Ramos (cell line): ENCODE measurements around the gene PRCP.
"Not testable (repeated sequence)": the region's sequence is repeated elsewhere in the genome, so short reads cannot be mapped to it uniquely, and the experiment has no call there.

ENCODE experiments used
- in situ Hi-C: fragments of 300-500 bp; cut with MboI; formaldehyde crosslinking; loops from one replicate; pipeline ENCODE4 v1.14.3; 2022; ENCODE audit warnings: low sequenced_read_pairs; ENCODE audit not compliant: unreplicated experiment

Gene PRCP

GRCh38 chr11:82900277-82901164 lies at the start of gene PRCP:
PRCP (minus strand) TSS chr11:82900430; CDS start chr11:82900402, 28 bp downstream.
- in situ Hi-C loops = loop anchor here (10.0 kb wide), 2 partner anchors 354 to 384 kb away; partner anchors contain the start of gene CCDC90B

GRCh38 chr11:82949352-82949751 lies 49.1 kb upstream of the PRCP start:
- in situ Hi-C loops = no loop called here

GRCh38 chr11:82945682-82946081 lies 45.5 kb upstream of the PRCP start:
- in situ Hi-C loops = no loop called here

- in situ Hi-C loops = not testable (repeated sequence)
Measured at GRCh38 chr11:82945041-82945440, 44.8 kb upstream of the PRCP start.

GRCh38 chr11:82944198-82944597 lies 44.0 kb upstream of the PRCP start:
- in situ Hi-C loops = no loop called here

- in situ Hi-C loops = not testable (repeated sequence)
Measured at GRCh38 chr11:82943430-82943829, 43.2 kb upstream of the PRCP start.

- in situ Hi-C loops = no loop called here
Measured at GRCh38 chr11:82942376-82942775, 42.1 kb upstream of the PRCP start.

GRCh38 chr11:82939456-82939855 lies 39.2 kb upstream of the PRCP start:
- in situ Hi-C loops = no loop called here

- in situ Hi-C loops = no loop called here
Measured at GRCh38 chr11:82937554-82937953, 37.3 kb upstream of the PRCP start.

GRCh38 chr11:82936261-82936660 lies 36.0 kb upstream of the PRCP start:
- in situ Hi-C loops = no loop called here

- in situ Hi-C loops = no loop called here
Measured at GRCh38 chr11:82932564-82932963, 32.3 kb upstream of the PRCP start.

- in situ Hi-C loops = no loop called here
Measured at GRCh38 chr11:82930734-82931133, 30.5 kb upstream of the PRCP start.

GRCh38 chr11:82930229-82930628 lies 30.0 kb upstream of the PRCP start:
- in situ Hi-C loops = no loop called here

- in situ Hi-C loops = no loop called here
Measured at GRCh38 chr11:82929121-82929520, 28.9 kb upstream of the PRCP start.

- in situ Hi-C loops = no loop called here
Measured at GRCh38 chr11:82927264-82927880, 27.1 kb upstream of the PRCP start.

- in situ Hi-C loops = no loop called here
Measured at GRCh38 chr11:82924522-82925224, 24.4 kb upstream of the PRCP start.

- in situ Hi-C loops = not testable (repeated sequence)
Measured at GRCh38 chr11:82922396-82923173, 22.4 kb upstream of the PRCP start.

GRCh38 chr11:82920227-82920626 lies 20.0 kb upstream of the PRCP start:
- in situ Hi-C loops = not testable (repeated sequence)

GRCh38 chr11:82919786-82920185 lies 19.6 kb upstream of the PRCP start:
- in situ Hi-C loops = loop anchor here (5.0 to 10.0 kb wide), 2 partner anchors 153 to 245 kb away; partner anchors contain the start of gene RAB30
